Muscle layer of duodenum (tissue), 2 donors: ENCODE measurements around the gene FGD2.
"Not testable (repeated sequence)": the region's sequence is repeated elsewhere in the genome, so short reads cannot be mapped to it uniquely, and the experiment has no call there.

Experiments
- H3K27ac ChIP-seq: one replicate; pipeline ENCODE4 v1.7.0; 2013; ENCODE audit warnings: mild to moderate bottlenecking, low read length
- H3K27me3 ChIP-seq: one replicate; pipeline ENCODE4 v1.7.0; 2013; ENCODE audit warnings: low read depth, mild to moderate bottlenecking, control low read depth, low read length
- H3K36me3 ChIP-seq, 2 donors: one replicate each; pipeline ENCODE4 v1.7.0; 2013; ENCODE audit warnings: low read length in 2 of 2, control low read depth in 1 of 2, mild to moderate bottlenecking in 1 of 2; ENCODE audit not compliant: insufficient read depth in 2 of 2, control insufficient read depth in 1 of 2
- H3K4me1 ChIP-seq, 2 donors: one replicate each; pipeline ENCODE4 v1.7.0; 2013; ENCODE audit warnings: low read length in 2 of 2, mild to moderate bottlenecking in 2 of 2, control low read depth in 1 of 2, moderate library complexity in 1 of 2; ENCODE audit not compliant: insufficient read depth in 2 of 2, control insufficient read depth in 1 of 2
- H3K4me3 ChIP-seq, 2 donors: one replicate each; pipeline ENCODE4 v1.7.0; 2013; ENCODE audit warnings: low read length in 2 of 2, low read depth in 1 of 2, mild to moderate bottlenecking in 1 of 2
- H3K9me3 ChIP-seq, 2 donors: one replicate each; pipeline ENCODE4 v1.7.0; 2013; ENCODE audit warnings: low read length in 2 of 2, control low read depth in 1 of 2, mild to moderate bottlenecking in 1 of 2; ENCODE audit not compliant: control insufficient read depth in 1 of 2
- donor health status: healthy.

FGD2 gene

GRCh38 chr6:36984581-36985416, 20.7 kb upstream of the FGD2 start:
- peak overlapping the region; percentile 90 to 93 for H3K4me3 ChIP-seq
- peak overlapping the region; percentile 85 for H3K27ac ChIP-seq
- H3K27me3 ChIP-seq = no peaks in the 10 kb centered on the region
- H3K4me1 ChIP-seq = peaks cover 24 to 53% of the 10 kb centered on the region in 2 donors
- H3K36me3 ChIP-seq = peaks cover 0 to 3% of the 10 kb centered on the region in 2 donors
- no peaks in the 10 kb centered on the region for H3K9me3 ChIP-seq

GRCh38 chr6:36985417-36985807, 20.0 kb upstream of the FGD2 start:
- Histone ChIP-seq H3K4me1 (peaks cover 24 to 46% of the 10 kb centered on the region in 2 donors), H3K27ac (peak overlapping the region; percentile 85), H3K4me3 (peak overlapping the region; percentile 90 to 93), H3K9me3 (no peaks in the 10 kb centered on the region), H3K27me3 (no peaks in the 10 kb centered on the region), H3K36me3 (peaks cover 0 to 3% of the 10 kb centered on the region in 2 donors)

- Histone ChIP-seq H3K4me3 (peak within 1 kb of the TSS; percentile 90 to 93), H3K36me3 (peaks cover 0 to 3% of the 10 kb centered on the region in 2 donors), H3K9me3 (no peaks in the 10 kb centered on the region), H3K27me3 (no peaks in the 10 kb centered on the region), H3K4me1 (peaks cover 24 to 40% of the 10 kb centered on the region in 2 donors), H3K27ac (peak within 1 kb of the TSS; percentile 91)
Observed at GRCh38 chr6:36985808-36986703, 19.4 kb upstream of the FGD2 start, which contains the start of gene MTCH1. MTCH1 (minus strand) TSS chr6:36986196; CDS start chr6:36986173, 23 bp downstream.

- peak overlapping the region; percentile 91 for H3K27ac ChIP-seq
- no peaks in the 10 kb centered on the region for H3K27me3 ChIP-seq
- H3K9me3 ChIP-seq = no peaks in the 10 kb centered on the region
- peaks cover 0 to 3% of the 10 kb centered on the region in 2 donors for H3K36me3 ChIP-seq
- peaks cover 24 to 34% of the 10 kb centered on the region in 2 donors for H3K4me1 ChIP-seq
- H3K4me3 ChIP-seq = peak overlapping the region; percentile 85 to 93
Observed at GRCh38 chr6:36986704-36987047, 18.8 kb upstream of the FGD2 start.

GRCh38 chr6:36989264-36989663, 16.2 kb upstream of the FGD2 start:
- H3K9me3 ChIP-seq = no peaks in the 10 kb centered on the region
- no peaks in the 10 kb centered on the region for H3K36me3 ChIP-seq
- no peaks in the 10 kb centered on the region for H3K27me3 ChIP-seq
- H3K27ac ChIP-seq = no peak overlapping the region
- H3K4me1 ChIP-seq = peaks cover 10 to 14% of the 10 kb centered on the region in 2 donors
- H3K4me3 ChIP-seq = no peak overlapping the region

- not testable (repeated sequence) for H3K27me3 ChIP-seq, H3K9me3 ChIP-seq, H3K27ac ChIP-seq, H3K36me3 ChIP-seq, H3K4me1 ChIP-seq, H3K4me3 ChIP-seq
Observed at GRCh38 chr6:36990401-36990800, 15.1 kb upstream of the FGD2 start.

- no peak overlapping the region for H3K4me3 ChIP-seq
Observed at GRCh38 chr6:36997811-36998722, 7.4 kb upstream of the FGD2 start.

GRCh38 chr6:36998723-36999038, 6.8 kb upstream of the FGD2 start:
- no peak overlapping the region for H3K4me3 ChIP-seq
- H3K4me1 ChIP-seq = peaks cover 0 to 6% of the 10 kb centered on the region in 2 donors
- no peaks in the 10 kb centered on the region for H3K36me3 ChIP-seq
- H3K9me3 ChIP-seq = no peaks in the 10 kb centered on the region
- H3K27me3 ChIP-seq = no peaks in the 10 kb centered on the region
- H3K27ac ChIP-seq = no peak overlapping the region

More at GRCh38 chr6:36997811-36998722, 7.4 kb upstream of the FGD2 start:
- H3K4me1 ChIP-seq = peaks cover 0 to 6% of the 10 kb centered on the region in 2 donors
- no peak overlapping the region for H3K27ac ChIP-seq
- H3K36me3 ChIP-seq = no peaks in the 10 kb centered on the region
- H3K27me3 ChIP-seq = no peaks in the 10 kb centered on the region
- no peaks in the 10 kb centered on the region for H3K9me3 ChIP-seq

GRCh38 chr6:36999061-36999750, 6.2 kb upstream of the FGD2 start:
- no peaks in the 10 kb centered on the region for H3K27me3 ChIP-seq
- H3K4me3 ChIP-seq = no peak overlapping the region
- H3K9me3 ChIP-seq = no peaks in the 10 kb centered on the region
- H3K4me1 ChIP-seq = peaks cover 0 to 6% of the 10 kb centered on the region in 2 donors
- H3K27ac ChIP-seq = no peak overlapping the region
- no peaks in the 10 kb centered on the region for H3K36me3 ChIP-seq

GRCh38 chr6:36999751-37000125, 5.7 kb upstream of the FGD2 start:
- no peak overlapping the region for H3K4me3 ChIP-seq
- no peak overlapping the region for H3K27ac ChIP-seq
- no peaks in the 10 kb centered on the region for H3K36me3 ChIP-seq
- H3K4me1 ChIP-seq = peaks cover 0 to 6% of the 10 kb centered on the region in 2 donors
- H3K27me3 ChIP-seq = no peaks in the 10 kb centered on the region
- H3K9me3 ChIP-seq = no peaks in the 10 kb centered on the region
